HEK293 (cell line): ENCODE results near the gene DENND5A.

Source experiments
- CTCF ChIA-PET: fragments of 350-600 bp; formaldehyde crosslinking; extraction: SDS; loops from one replicate; lab custom pipeline; 2021; ENCODE audit warnings: antibody characterized with exemption; lab: Yijun Ruan, JAX
- POLR2A ChIA-PET: fragments of 300-600 bp; formaldehyde crosslinking; extraction: SDS; loops from one replicate; lab custom pipeline; 2020; ENCODE audit warnings: antibody characterized with exemption, inconsistent platforms; lab: Yijun Ruan, JAX
- H3K27ac ChIP-seq: fragments of 200-500 bp; sonication (Bioruptor generic); 2 replicates; pipeline ENCODE4 v1.5.1; 2014; ENCODE audit warnings: low read depth, low read length, control low read depth, inconsistent platforms; ENCODE audit errors: extremely low read depth
- H3K36me3 ChIP-seq, 2 experiments: fragments of 200-500 bp in 1 of 2; sonication (Bioruptor generic) in 1 of 2; 1 replicate in 1 of 2; 2 replicates in 1 of 2; pipeline ENCODE4 v1.5.1; 2014 to 2017; ENCODE audit warnings: inconsistent platforms in 2 of 2, low read length in 2 of 2; ENCODE audit not compliant: control insufficient read depth in 2 of 2, insufficient read depth in 1 of 2
- H3K4me1 ChIP-seq: fragments of 200-500 bp; sonication (Bioruptor generic); 2 replicates; pipeline ENCODE4 v1.5.1; 2014; ENCODE audit warnings: mild to moderate bottlenecking, low read length, inconsistent platforms; ENCODE audit not compliant: control insufficient read depth, insufficient read depth
- H3K4me3 ChIP-seq: 2 replicates; pipeline ENCODE4 v1.5.1; 2011; ENCODE audit warnings: low read depth, mild to moderate bottlenecking, control low read depth, low read length, moderate library complexity
- H3K9me3 ChIP-seq: fragments of 200-500 bp; sonication (Bioruptor generic); 2 replicates; pipeline ENCODE4 v1.5.1; 2014; ENCODE audit warnings: low read depth, low read length, inconsistent platforms; ENCODE audit not compliant: control insufficient read depth, insufficient read depth
- GFI1B ChIP-seq: fragments of 450-650 bp; formaldehyde crosslinking; IDR thresholded peaks from 2 replicates; pipeline ENCODE4 v1.5.1; 2016; ENCODE audit warnings: missing biosample characterization, missing genetic modification characterization
- GLIS1 ChIP-seq: fragments of 450-650 bp; formaldehyde crosslinking; IDR thresholded peaks from 2 replicates; pipeline ENCODE4 v1.5.1; 2016; ENCODE audit warnings: missing biosample characterization, missing genetic modification characterization
- KLF1 ChIP-seq: fragments of 450-650 bp; formaldehyde crosslinking; IDR thresholded peaks from 2 replicates; pipeline ENCODE4 v1.5.1; 2016; ENCODE audit warnings: missing biosample characterization, missing genetic modification characterization
- MZF1 ChIP-seq: fragments of 450-650 bp; formaldehyde crosslinking; IDR thresholded peaks from 2 replicates; pipeline ENCODE4 v1.5.1; 2017; ENCODE audit warnings: missing biosample characterization, missing genetic modification characterization, borderline replicate concordance
- PRDM1 ChIP-seq: fragments of 450-650 bp; formaldehyde crosslinking; IDR thresholded peaks from 2 replicates; pipeline ENCODE4; 2016; ENCODE audit warnings: missing biosample characterization, missing genetic modification characterization
- TRIM28 ChIP-seq: IDR thresholded peaks from 2 replicates; pipeline ENCODE4 v1.6.1; 2011; ENCODE audit warnings: low read length, control low read depth, borderline replicate concordance
- ZFP41 ChIP-seq: fragments of 450-650 bp; formaldehyde crosslinking; IDR thresholded peaks from 2 replicates; pipeline ENCODE4 v1.5.1; 2016; ENCODE audit warnings: missing biosample characterization, missing genetic modification characterization, borderline replicate concordance
- ZFP69B ChIP-seq: fragments of 450-650 bp; formaldehyde crosslinking; IDR thresholded peaks from 2 replicates; pipeline ENCODE4 v1.5.1; 2016; ENCODE audit warnings: missing biosample characterization, missing genetic modification characterization
- ZNF112 ChIP-seq: fragments of 450-650 bp; formaldehyde crosslinking; IDR thresholded peaks from 2 replicates; pipeline ENCODE4 v1.5.0; 2017; ENCODE audit warnings: missing biosample characterization, missing genetic modification characterization
- ZNF266 ChIP-seq: fragments of 450-650 bp; formaldehyde crosslinking; IDR thresholded peaks from 2 replicates; pipeline ENCODE4 v1.5.1; 2016; ENCODE audit warnings: missing biosample characterization, missing genetic modification characterization, low read depth
- ZNF37A ChIP-seq: fragments of 450-650 bp; IDR thresholded peaks from 2 replicates; pipeline ENCODE4 v1.5.1; 2018; ENCODE audit warnings: missing biosample characterization, missing genetic modification characterization
- ZNF404 ChIP-seq: fragments of 450-650 bp; formaldehyde crosslinking; IDR thresholded peaks from 2 replicates; pipeline ENCODE4 v1.5.1; 2017; ENCODE audit warnings: missing biosample characterization, missing genetic modification characterization
- ZNF423 ChIP-seq: fragments of 450-650 bp; formaldehyde crosslinking; IDR thresholded peaks from 2 replicates; pipeline ENCODE4 v1.5.1; 2016; ENCODE audit warnings: missing biosample characterization, missing genetic modification characterization
- ZNF544 ChIP-seq: fragments of 450-650 bp; formaldehyde crosslinking; IDR thresholded peaks from 2 replicates; pipeline ENCODE4 v1.5.0; 2017; ENCODE audit warnings: missing biosample characterization, missing genetic modification characterization
- ZNF558 ChIP-seq: fragments of 450-650 bp; formaldehyde crosslinking; IDR thresholded peaks from 2 replicates; pipeline ENCODE4 v1.5.1; 2016; ENCODE audit warnings: missing biosample characterization, missing genetic modification characterization
- ZNF585B ChIP-seq: fragments of 450-650 bp; formaldehyde crosslinking; IDR thresholded peaks from 2 replicates; pipeline ENCODE4 v1.5.1; 2016; ENCODE audit warnings: missing biosample characterization, missing genetic modification characterization
- ZNF701 ChIP-seq: fragments of 450-650 bp; formaldehyde crosslinking; IDR thresholded peaks from 2 replicates; pipeline ENCODE4 v1.5.1; 2016; ENCODE audit warnings: missing biosample characterization, missing genetic modification characterization
- TF ChIP-seq, protein P1 (sequence below): fragments of 450-650 bp; formaldehyde crosslinking; IDR thresholded peaks from 2 replicates; pipeline ENCODE4 v1.5.1; 2016; ENCODE audit warnings: missing biosample characterization, missing genetic modification characterization
- TF ChIP-seq, protein P2 (sequence below): fragments of 450-650 bp; formaldehyde crosslinking; IDR thresholded peaks from 2 replicates; pipeline ENCODE4 v1.5.1; 2017; ENCODE audit warnings: missing biosample characterization, missing genetic modification characterization

The DENND5A gene

GRCh38 chr11:9089636-9090035, 175.5 kb downstream of the DENND5A start:
- POLR2A ChIA-PET: no interaction called here
- no peaks in the 10 kb centered on the region for H3K36me3 ChIP-seq
- H3K9me3 ChIP-seq: no peaks in the 10 kb centered on the region
- no peak overlapping the region for H3K4me3 ChIP-seq
- CTCF ChIA-PET: interaction anchor here (0.6 to 2.1 kb wide), 3 partner anchors 18 to 48 kb away, joined by 3 to 6 read pairs (median 4); no protein-coding TSS in a partner anchor
- peak; percentile 66 for TF ChIP-seq KLF1 (tag by site-specific recombination)
- TF ChIP-seq, protein P1, sequence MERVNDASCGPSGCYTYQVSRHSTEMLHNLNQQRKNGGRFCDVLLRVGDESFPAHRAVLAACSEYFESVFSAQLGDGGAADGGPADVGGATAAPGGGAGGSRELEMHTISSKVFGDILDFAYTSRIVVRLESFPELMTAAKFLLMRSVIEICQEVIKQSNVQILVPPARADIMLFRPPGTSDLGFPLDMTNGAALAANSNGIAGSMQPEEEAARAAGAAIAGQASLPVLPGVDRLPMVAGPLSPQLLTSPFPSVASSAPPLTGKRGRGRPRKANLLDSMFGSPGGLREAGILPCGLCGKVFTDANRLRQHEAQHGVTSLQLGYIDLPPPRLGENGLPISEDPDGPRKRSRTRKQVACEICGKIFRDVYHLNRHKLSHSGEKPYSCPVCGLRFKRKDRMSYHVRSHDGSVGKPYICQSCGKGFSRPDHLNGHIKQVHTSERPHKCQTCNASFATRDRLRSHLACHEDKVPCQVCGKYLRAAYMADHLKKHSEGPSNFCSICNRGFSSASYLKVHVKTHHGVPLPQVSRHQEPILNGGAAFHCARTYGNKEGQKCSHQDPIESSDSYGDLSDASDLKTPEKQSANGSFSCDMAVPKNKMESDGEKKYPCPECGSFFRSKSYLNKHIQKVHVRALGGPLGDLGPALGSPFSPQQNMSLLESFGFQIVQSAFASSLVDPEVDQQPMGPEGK (tag by site-specific recombination): no peak
- no peak overlapping the region for H3K27ac ChIP-seq
- no peaks in the 10 kb centered on the region for H3K4me1 ChIP-seq

- POLR2A ChIA-PET: no interaction called here
- Histone ChIP-seq H3K27ac (no peak overlapping the region), H3K9me3 (no peaks in the 10 kb centered on the region), H3K4me1 (no peaks in the 10 kb centered on the region), H3K36me3 (no peaks in the 10 kb centered on the region), H3K4me3 (no peak overlapping the region)
- TF ChIP-seq ZNF544 (tag by site-specific recombination) (no peak), ZNF37A (tag by site-specific recombination) (no peak), MZF1 (tag by site-specific recombination) (no peak), ZNF404 (tag by site-specific recombination) (no peak), ZNF558 (no peak), KLF1 (tag by site-specific recombination) (no peak), ZNF112 (tag by site-specific recombination) (no peak), ZFP41 (tag by site-specific recombination) (no peak), ZNF266 (tag by site-specific recombination) (no peak), ZNF701 (tag by site-specific recombination) (no peak), ZNF585B (tag by site-specific recombination) (no peak), GLIS1 (tag by site-specific recombination) (no peak), ZNF423 (tag by site-specific recombination) (no peak), PRDM1 (tag by site-specific recombination) (no peak), ZFP69B (tag by site-specific recombination) (no peak), TRIM28 (no peak), GFI1B (no peak)
- TF ChIP-seq, protein P2, sequence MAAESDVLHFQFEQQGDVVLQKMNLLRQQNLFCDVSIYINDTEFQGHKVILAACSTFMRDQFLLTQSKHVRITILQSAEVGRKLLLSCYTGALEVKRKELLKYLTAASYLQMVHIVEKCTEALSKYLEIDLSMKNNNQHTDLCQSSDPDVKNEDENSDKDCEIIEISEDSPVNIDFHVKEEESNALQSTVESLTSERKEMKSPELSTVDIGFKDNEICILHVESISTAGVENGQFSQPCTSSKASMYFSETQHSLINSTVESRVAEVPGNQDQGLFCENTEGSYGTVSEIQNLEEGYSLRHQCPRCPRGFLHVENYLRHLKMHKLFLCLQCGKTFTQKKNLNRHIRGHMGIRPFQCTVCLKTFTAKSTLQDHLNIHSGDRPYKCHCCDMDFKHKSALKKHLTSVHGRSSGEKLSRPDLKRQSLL: no peak
- CTCF ChIA-PET: interaction anchor here (1.2 to 2.1 kb wide), 2 partner anchors 18 to 49 kb away, joined by 4 to 6 read pairs; no protein-coding TSS in a partner anchor
Measured at GRCh38 chr11:9089061-9089460, 176.1 kb downstream of the DENND5A start.
